Stimulated activated CD4-positive, alpha-beta T cell treated with anti-CD3 and anti-CD28 coated beads, Interleukin-1b, Interleukin-23, amount 100 ng/mL, for 4 hours (primary cell): Measurements from ENCODE around the gene GNG3.
A peak's percentile ranks its signal among the peaks of the same experiment; 100 is the strongest.
"Not testable (repeated sequence)": the region's sequence is repeated elsewhere in the genome, so short reads cannot be mapped to it uniquely, and the experiment has no call there.

Source experiments
- DNase-seq, 2 donors: peaks; one replicate each; pipeline ENCODE4 v3.0.0-alpha.2; 2020; ENCODE audit warnings: low read depth in 2 of 2

GNG3 gene

GRCh38 chr11:62687508-62688396 lies 19.7 kb upstream of the GNG3 start:
- DNase-seq: no peak

DNA sequence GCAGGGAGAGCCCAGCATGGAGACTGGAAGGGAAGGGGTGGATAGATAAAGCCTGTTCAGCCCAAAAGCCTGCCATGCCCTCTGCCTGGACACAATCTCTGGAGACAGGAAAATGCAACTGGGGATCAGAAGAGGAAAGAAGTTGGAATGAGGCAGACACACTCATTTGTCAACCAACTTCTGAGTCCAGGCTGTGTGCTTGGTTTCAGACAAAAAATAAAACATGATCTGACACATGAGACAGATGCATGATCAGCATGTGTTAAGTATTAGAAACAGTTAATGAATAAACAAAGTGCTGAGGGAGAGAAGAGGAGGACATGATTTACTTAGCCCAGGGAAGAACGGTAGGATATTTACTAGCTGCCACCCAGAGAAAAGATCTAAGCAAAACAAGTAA lies 19.0 kb upstream of the GNG3 start:
- DNase-seq: no peak

DNA sequence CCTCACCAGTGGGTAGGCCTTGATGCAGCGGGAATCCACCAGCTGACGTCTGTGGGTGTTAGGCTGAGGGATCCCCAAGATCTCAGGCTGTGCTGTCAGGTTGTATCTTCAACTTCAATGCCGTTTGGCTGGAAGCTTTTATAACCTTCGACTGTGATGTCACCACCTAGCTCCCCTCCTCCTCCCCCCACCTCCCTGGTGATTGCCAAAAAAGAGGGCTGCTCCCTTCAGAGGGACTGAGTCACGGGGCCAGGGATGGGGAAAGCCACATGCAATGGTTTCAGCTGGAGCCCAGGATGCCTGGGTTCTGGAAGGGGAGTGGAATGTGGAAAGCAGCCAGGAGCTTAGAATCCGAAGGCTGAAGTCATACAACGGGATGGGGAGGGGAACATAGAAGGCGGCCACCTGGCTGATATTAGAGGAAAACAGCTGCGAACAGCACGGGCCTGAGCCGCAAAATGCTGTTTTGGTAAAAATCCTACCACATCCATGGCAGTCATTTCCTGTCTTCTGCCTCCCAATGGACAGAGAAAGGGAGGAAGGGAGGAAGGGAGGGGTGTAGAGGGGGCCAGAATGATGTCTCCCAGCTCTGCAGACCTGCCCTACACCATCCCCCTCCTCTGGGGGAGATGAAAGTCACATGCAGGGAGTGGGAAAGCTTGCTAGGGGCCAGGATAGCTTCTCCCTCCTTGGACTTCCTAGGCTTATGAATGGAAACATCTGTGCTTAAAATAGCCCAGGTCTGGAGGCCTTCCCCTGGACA lies 17.9 kb upstream of the GNG3 start, which contains the start of gene LRRN4CL:
TSS of gene LRRN4CL (minus strand) at position 110 of the 763 bp plus-strand sequence. CDS start 1,022 bp downstream, outside the sequence.
- DNase-seq: no peak

DNA sequence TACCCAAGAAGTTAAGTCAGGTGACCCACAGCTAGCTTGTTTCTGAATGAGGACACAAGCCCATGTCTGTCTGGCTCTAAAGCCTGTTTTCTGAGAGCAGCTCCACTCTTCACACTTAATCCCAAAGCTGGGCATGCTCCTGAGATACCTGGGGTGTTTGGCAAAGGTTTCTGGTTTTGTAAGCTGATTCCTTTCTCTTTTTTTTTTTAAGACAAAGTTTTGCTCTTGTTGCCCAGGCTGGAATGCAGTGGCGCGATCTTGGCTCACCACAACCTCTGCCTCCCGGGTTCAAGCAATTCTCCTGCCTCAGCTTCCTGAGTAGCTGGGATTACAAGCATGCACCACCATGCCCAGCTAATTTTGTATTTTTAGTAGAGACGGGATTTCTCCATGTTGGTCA lies 13.9 kb upstream of the GNG3 start:
- DNase-seq: not testable (repeated sequence)

- peak; percentile 61 to 71 for DNase-seq
These were observed 12.9 kb upstream of the GNG3 start for GRCh38 chr11:62694455-62695167.

- no peak for DNase-seq
These were observed 5.2 kb upstream of the GNG3 start for GRCh38 chr11:62702246-62702645.

- not testable (repeated sequence) for DNase-seq
These were observed 3.6 kb upstream of the GNG3 start for GRCh38 chr11:62703921-62704320.

GRCh38 chr11:62705413-62705812 lies 2.1 kb upstream of the GNG3 start:
- DNase-seq: no peak

- DNase-seq: peak; percentile 92 to 94
These were observed 1.3 kb upstream of the GNG3 start for GRCh38 chr11:62705880-62706849.

DNA sequence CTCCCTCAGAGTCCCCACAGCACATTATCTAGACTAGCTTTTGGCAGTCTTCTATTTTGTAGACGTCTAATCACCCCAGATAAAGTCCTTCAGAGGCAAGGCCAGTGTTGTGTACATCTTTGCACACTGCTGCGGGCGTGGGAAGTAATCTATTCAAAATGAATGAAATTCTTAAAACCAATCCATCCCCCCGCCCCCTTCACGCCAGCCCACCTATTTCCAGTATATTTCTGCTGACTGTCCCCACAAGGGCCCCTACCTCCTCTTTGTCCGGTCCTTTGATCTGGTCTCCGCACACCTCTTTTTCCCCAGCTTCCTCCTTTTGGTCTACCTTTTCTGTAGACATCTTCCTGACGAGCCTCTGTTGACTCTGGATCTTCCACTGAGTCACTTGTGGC lies 627 bp upstream of the GNG3 start:
- DNase-seq: no peak

DNA sequence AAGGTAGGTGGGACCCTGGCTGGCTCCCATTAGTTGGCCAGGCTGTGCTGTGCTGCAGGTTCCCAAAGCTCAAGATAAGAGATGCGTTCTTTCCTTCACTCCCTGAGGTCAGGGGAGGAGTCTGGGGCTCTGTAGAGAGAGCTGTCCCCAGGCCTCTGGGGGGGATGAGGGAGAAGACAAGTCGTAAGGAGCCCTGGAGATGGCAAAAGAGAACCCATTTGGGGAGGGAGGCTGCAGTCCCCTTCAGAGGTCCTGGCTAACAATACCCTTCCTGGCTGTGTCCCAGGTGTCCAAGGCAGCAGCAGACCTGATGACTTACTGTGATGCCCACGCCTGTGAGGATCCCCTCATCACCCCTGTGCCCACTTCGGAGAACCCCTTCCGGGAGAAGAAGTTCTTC lies 916 bp downstream of the GNG3 start:
- DNase-seq: no peak

GRCh38 chr11:62708793-62709192 lies 1.3 kb downstream of the GNG3 start:
- no peak for DNase-seq

- DNase-seq: peak; percentile 87 to 93
These were observed 1.9 kb downstream of the GNG3 start for GRCh38 chr11:62709247-62710000.

GRCh38 chr11:62710001-62710345 lies 2.5 kb downstream of the GNG3 start:
- peak; percentile 15 to 18 for DNase-seq

- no peak for DNase-seq
These were observed 4.9 kb downstream of the GNG3 start for GRCh38 chr11:62712276-62712812.

DNA sequence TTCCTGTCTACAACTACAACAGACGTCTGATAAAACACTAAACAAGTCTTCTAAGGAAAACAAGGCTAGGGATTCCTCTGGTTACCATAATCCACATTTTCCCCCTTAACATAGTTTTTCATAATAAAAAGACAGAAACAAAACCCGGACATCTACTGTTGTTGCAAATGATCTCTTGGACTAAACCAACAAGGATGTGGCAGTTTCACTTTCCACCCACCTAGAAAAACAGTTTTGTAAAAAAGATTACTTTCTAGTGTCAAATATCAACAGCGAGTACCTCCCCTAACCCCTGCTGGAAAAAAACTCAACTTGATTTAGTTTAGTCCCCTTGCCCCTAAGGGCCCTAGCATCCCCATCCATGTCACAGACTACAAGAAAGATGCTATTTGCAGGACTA lies 5.4 kb downstream of the GNG3 start:
- DNase-seq: no peak

DNA sequence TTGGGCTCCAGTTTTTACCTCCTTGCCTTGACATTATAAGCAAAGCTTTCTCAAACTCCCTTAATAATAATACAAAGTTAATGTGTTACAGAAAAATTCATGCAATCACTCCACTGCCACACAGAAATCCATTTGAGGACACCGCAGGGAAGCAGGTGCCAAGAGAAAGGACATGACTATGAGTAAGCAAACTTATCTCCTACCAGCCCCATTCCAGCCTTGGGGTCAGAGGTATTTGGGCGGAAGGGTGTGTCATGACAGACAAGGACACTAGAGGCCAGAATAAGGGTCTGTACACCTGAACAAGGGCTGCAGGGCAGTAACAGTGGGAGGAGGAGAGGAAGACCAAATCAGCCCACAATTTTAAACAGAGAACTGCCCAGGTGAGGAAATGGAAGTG lies 5.9 kb downstream of the GNG3 start:
- no peak for DNase-seq

DNA sequence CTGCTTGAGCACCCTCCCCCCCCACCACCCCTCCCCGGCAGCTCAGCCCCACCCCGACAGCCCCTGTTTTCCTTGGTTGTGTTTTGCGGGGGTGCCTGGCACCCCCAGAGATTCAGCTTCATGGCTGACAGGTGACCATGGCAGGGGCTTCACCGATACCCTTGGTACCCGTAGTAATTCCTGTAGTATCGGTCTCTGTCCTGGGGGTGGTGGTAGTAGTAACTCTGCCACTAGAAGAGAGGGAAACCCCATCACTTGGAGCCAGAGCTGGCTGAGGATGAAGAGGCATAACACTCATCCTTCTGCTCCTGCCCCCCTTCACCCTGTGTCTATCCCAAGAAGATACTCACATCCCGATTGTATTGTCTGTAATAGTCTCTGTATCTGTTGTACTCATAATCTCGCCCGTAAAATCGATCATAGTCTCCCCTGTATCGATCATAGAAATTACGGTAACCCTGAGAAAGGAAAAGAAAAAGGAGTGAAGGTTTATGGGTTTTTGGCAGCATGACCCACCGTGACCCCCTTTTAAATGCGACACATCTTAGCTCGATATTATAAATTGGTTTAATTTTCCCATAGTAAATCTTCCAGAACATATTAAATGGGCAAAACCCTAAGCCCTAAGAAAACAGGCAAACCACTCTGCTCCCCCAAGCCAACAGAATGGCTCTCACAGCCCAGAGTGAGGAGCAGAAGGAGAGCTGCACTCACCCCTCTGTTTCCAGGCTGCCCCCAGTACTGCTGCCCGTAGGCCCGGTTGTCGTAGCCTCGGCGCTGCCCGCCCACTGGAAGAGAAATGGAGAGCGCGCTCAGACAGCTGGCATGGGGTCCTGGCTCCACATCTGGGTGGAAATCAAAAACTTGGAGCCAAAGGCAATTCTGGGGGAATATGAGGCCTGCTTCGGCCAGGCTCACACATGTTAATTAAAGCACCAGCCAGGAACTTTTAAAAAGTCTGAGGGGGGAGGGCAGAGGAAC lies 8.0 kb downstream of the GNG3 start:
- DNase-seq: no peak

- no peak for DNase-seq
These were observed 8.7 kb downstream of the GNG3 start for GRCh38 chr11:62716206-62716605.
